CD14-positive monocyte (primary cell): Measurements from ENCODE around the gene NOSIP. TPM values are rescaled to one million over a fixed set of nuclear protein-coding genes. Genes with fewer than 3 reads are reported as not detected.
A peak's percentile ranks its signal among the peaks of the same experiment; 100 is the strongest.

Experiments
- DNase-seq, 3 donors: peaks; one replicate each; pipeline ENCODE4 v3.0.0-alpha.2; 2011 to 2022
- H2AFZ ChIP-seq: 2 replicates; pipeline ENCODE4 v1.6.0; 2012; ENCODE audit warnings: mild to moderate bottlenecking, low read depth, low read length, inconsistent platforms; ENCODE audit not compliant: insufficient read depth, poor library complexity, severe bottlenecking
- H3K27ac ChIP-seq, 2 donors: 1 replicate in 1 of 2; 2 replicates in 1 of 2; pipeline ENCODE4 v1.5.1; 2012 to 2013; ENCODE audit warnings: low read length in 2 of 2, control low read depth in 1 of 2, inconsistent platforms in 1 of 2, low read depth in 1 of 2, mild to moderate bottlenecking in 1 of 2
- H3K27me3 ChIP-seq, 2 donors: one replicate each; pipeline versions ENCODE4 v1.6.0 to v1.6.1; 2011 to 2013; ENCODE audit warnings: low read length in 2 of 2; ENCODE audit not compliant: control insufficient read depth in 2 of 2, insufficient read depth in 2 of 2
- H3K36me3 ChIP-seq, 2 donors: replicated peaks in 1 of 2; 1 replicate in 1 of 2; 2 replicates in 1 of 2; pipeline versions ENCODE4 v1.5.1 to v1.6.1; 2012 to 2013; ENCODE audit warnings: low read length in 2 of 2, control low read depth in 1 of 2, inconsistent platforms in 1 of 2, mild to moderate bottlenecking in 1 of 2; ENCODE audit not compliant: insufficient read depth in 2 of 2, control insufficient read depth in 1 of 2
- H3K4me1 ChIP-seq, 2 donors: 1 replicate in 1 of 2; 2 replicates in 1 of 2; pipeline versions ENCODE4 v1.5.1 to v1.6.1; 2012 to 2013; ENCODE audit warnings: low read length in 2 of 2, control low read depth in 1 of 2, inconsistent platforms in 1 of 2, mild to moderate bottlenecking in 1 of 2, moderate library complexity in 1 of 2; ENCODE audit not compliant: insufficient read depth in 2 of 2, control insufficient read depth in 1 of 2
- H3K4me2 ChIP-seq: replicated peaks from 2 replicates; pipeline ENCODE3; 2012; ENCODE audit warnings: low read length, moderate library complexity, mild to moderate bottlenecking; ENCODE audit not compliant: poor library complexity, severe bottlenecking; ENCODE audit errors: extremely low read depth
- H3K4me3 ChIP-seq, 3 experiments: fragments of 200-600 bp in 1 of 3; sonication (generic) in 1 of 3; replicated peaks in 1 of 3; 1 replicate in 2 of 3; 2 replicates in 1 of 3; pipeline ENCODE4 v1.5.1; 2011 to 2013; ENCODE audit warnings: low read length in 3 of 3, mild to moderate bottlenecking in 3 of 3, control low read depth in 2 of 3, low read depth in 2 of 3, inconsistent platforms in 1 of 3, moderate library complexity in 1 of 3
- H3K79me2 ChIP-seq: 2 replicates; pipeline ENCODE4 v1.6.0; 2012; ENCODE audit warnings: mild to moderate bottlenecking, control low read depth, inconsistent platforms, low read length, moderate library complexity; ENCODE audit not compliant: insufficient read depth
- H3K9ac ChIP-seq: 2 replicates; pipeline ENCODE4 v1.6.0; 2017; ENCODE audit warnings: low read length, mild to moderate bottlenecking; ENCODE audit not compliant: insufficient read depth, poor library complexity, severe bottlenecking
- H3K9me3 ChIP-seq, 2 donors: replicated peaks in 1 of 2; 1 replicate in 1 of 2; 2 replicates in 1 of 2; pipeline versions ENCODE4 v1.5.1 to v1.6.1; 2012 to 2013; ENCODE audit warnings: low read length in 2 of 2, control low read depth in 1 of 2; ENCODE audit not compliant: control insufficient read depth in 1 of 2, insufficient read depth in 1 of 2
- H4K20me1 ChIP-seq: 2 replicates; pipeline ENCODE4 v1.6.0; 2012; ENCODE audit warnings: mild to moderate bottlenecking, low read length, control low read depth, moderate library complexity; ENCODE audit not compliant: insufficient read depth
- H3K27ac Mint-ChIP-seq, 7 donors: one replicate each; pipeline ENCODE4 v1.8.0; 2020; ENCODE audit warnings: mild to moderate bottlenecking in 7 of 7, mixed read lengths in 7 of 7, moderate library complexity in 6 of 7, inconsistent platforms in 2 of 7
- H3K27me3 Mint-ChIP-seq, 3 donors: one replicate each; pipeline ENCODE4 v1.8.0; 2021 to 2022; ENCODE audit warnings: low read depth in 3 of 3, mild to moderate bottlenecking in 3 of 3, mixed read lengths in 3 of 3, moderate library complexity in 3 of 3, inconsistent platforms in 1 of 3
- H3K36me3 Mint-ChIP-seq, 2 donors: one replicate each; pipeline ENCODE4 v1.8.0; 2020; ENCODE audit warnings: mixed read lengths in 2 of 2, inconsistent platforms in 1 of 2, mild to moderate bottlenecking in 1 of 2
- H3K4me1 Mint-ChIP-seq: one replicate; pipeline ENCODE4 v1.8.0; 2020; ENCODE audit warnings: mild to moderate bottlenecking, mixed read lengths
- H3K4me3 Mint-ChIP-seq, 2 donors: one replicate each; pipeline ENCODE4 v1.8.0; 2020; ENCODE audit warnings: mild to moderate bottlenecking in 2 of 2, mixed read lengths in 2 of 2, moderate library complexity in 1 of 2
- H3K9me3 Mint-ChIP-seq, 7 donors: one replicate each; pipeline ENCODE4 v1.8.0; 2020 to 2022; ENCODE audit warnings: mixed read lengths in 7 of 7, mild to moderate bottlenecking in 6 of 7, moderate library complexity in 6 of 7, inconsistent platforms in 2 of 7
- WGBS: methylation state at CpG from one replicate; pipeline ENCODE4 v1.1.5; 2013; ENCODE audit warnings: missing lambda C conversion rate; ENCODE audit not compliant: insufficient coverage; 5-methylcytosine and 5-hydroxymethylcytosine counted together
- intact Hi-C, 2 donors: fragments of 100-400 bp; cut with micrococcal nuclease; formaldehyde crosslinking; loops; one replicate each; pipeline versions ENCODE4 v1.15.0 to v1.15.1; 2023
- polyA plus RNA-seq, 3 donors: library from polyadenylated mRNA; depleted of rRNA in 1 of 3; unstranded in 2 of 3; stranded (reverse) in 1 of 3; fragments of 300-500 nt in 2 of 3; fragments of >200 nt in 1 of 3; fragmentation: Illumina TruSeq in 2 of 3; gene quantifications; 1 replicate in 2 of 3; 2 replicates in 1 of 3; pipeline ENCODE4 v1.2.3, GENCODE V29; 2012 to 2021
- TF ChIP-seq, protein P1 (sequence below): fragments of 200-600 bp; IDR thresholded peaks from one replicate; pipeline ENCODE4 v1.8.0; 2022; ENCODE audit warnings: antibody characterized with exemption, mild to moderate bottlenecking

The NOSIP gene
- polyA plus RNA-seq, 3 donors, result 63.4 to 120 (median 96.4) TPM

DNA sequence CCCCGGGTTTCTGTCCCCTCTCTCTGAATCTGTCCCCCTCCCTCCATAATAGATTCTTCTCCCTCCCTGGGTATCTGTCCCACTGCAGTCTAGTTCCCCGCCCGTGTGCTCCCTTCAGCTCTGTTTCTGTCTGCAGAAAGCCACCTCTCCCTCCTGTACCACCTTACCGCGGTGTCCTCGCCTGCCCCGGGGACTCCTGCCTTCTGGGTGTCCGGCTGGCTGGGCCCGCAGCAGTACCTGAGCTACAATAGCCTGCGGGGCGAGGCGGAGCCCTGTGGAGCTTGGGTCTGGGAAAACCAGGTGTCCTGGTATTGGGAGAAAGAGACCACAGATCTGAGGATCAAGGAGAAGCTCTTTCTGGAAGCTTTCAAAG lies 66.6 kb downstream of the NOSIP start:
- Histone ChIP-seq H3K4me1 (peaks cover 70 to 79% of the 10 kb centered on the region in 2 donors), H3K27me3 (no peaks in the 10 kb centered on the region), H3K27ac (peak overlapping the region; percentile 82 to 87), H3K79me2 (peaks cover 51% of the 10 kb centered on the region), H3K9me3 (no peaks in the 10 kb centered on the region), H3K4me2 (peak overlapping the region; percentile 94), H3K4me3 (peak overlapping the region; percentile 84 to 99 (median 90)), H2AFZ (peak overlapping the region; percentile 73), H3K36me3 (peaks cover 11% of the 10 kb centered on the region in 2 donors), H4K20me1 (peaks cover 33% of the 10 kb centered on the region), H3K9ac (peak overlapping the region; percentile 81)
- Mint-ChIP-seq H3K27me3 (peaks cover 4 to 6% (median 5%) of the 10 kb centered on the region in 3 donors), H3K27ac (peak overlapping the region in 5 of 7 donors; percentile 62 to 84 (median 76)), H3K4me3 (peak overlapping the region; percentile 83 to 95), H3K4me1 (peaks cover 75% of the 10 kb centered on the region), H3K36me3 (peaks cover 18 to 34% of the 10 kb centered on the region in 2 donors), H3K9me3 (peaks cover 0 to 2% (median 0%) of the 10 kb centered on the region in 7 donors)
- 80% methylated on average over 6 of the region's 12 CpGs for WGBS
- TF ChIP-seq, protein P1, sequence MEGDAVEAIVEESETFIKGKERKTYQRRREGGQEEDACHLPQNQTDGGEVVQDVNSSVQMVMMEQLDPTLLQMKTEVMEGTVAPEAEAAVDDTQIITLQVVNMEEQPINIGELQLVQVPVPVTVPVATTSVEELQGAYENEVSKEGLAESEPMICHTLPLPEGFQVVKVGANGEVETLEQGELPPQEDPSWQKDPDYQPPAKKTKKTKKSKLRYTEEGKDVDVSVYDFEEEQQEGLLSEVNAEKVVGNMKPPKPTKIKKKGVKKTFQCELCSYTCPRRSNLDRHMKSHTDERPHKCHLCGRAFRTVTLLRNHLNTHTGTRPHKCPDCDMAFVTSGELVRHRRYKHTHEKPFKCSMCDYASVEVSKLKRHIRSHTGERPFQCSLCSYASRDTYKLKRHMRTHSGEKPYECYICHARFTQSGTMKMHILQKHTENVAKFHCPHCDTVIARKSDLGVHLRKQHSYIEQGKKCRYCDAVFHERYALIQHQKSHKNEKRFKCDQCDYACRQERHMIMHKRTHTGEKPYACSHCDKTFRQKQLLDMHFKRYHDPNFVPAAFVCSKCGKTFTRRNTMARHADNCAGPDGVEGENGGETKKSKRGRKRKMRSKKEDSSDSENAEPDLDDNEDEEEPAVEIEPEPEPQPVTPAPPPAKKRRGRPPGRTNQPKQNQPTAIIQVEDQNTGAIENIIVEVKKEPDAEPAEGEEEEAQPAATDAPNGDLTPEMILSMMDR, result no peak
- no peak for DNase-seq
- intact Hi-C loops, result loop anchor here in 1 of 2 donors (2.0 kb wide), 1 partner anchor 13 kb away; no protein-coding TSS in a partner anchor

- H2AFZ ChIP-seq, result peak overlapping the region; percentile 73
Measured at GRCh38 chr19:49512970-49513745, 67.2 kb downstream of the NOSIP start.

More at GRCh38 chr19:49512970-49513745, 67.2 kb downstream of the NOSIP start:
- Histone ChIP-seq H3K4me2 (peak overlapping the region; percentile 94), H3K4me3 (peak overlapping the region; percentile 84 to 99 (median 90)), H3K4me1 (peaks cover 70 to 75% of the 10 kb centered on the region in 2 donors), H3K27me3 (no peaks in the 10 kb centered on the region), H3K79me2 (peaks cover 45% of the 10 kb centered on the region), H4K20me1 (peaks cover 27% of the 10 kb centered on the region), H3K9ac (peak overlapping the region; percentile 81), H3K27ac (peak overlapping the region; percentile 71 to 87), H3K36me3 (peaks cover 5 to 9% of the 10 kb centered on the region in 2 donors), H3K9me3 (no peaks in the 10 kb centered on the region)
- peak overlapping the region; percentile 70 to 96 (median 95) for H3K27ac Mint-ChIP-seq
- peaks cover 0 to 2% (median 0%) of the 10 kb centered on the region in 7 donors for H3K9me3 Mint-ChIP-seq
- H3K4me1 Mint-ChIP-seq, result peaks cover 74% of the 10 kb centered on the region
- under 1% methylated on average over 43 of the region's 50 CpGs for WGBS
- TF ChIP-seq, protein P1, result no peak
- intact Hi-C loops, result loop anchor here in 1 of 2 donors (2.0 kb wide), 1 partner anchor 14 kb away; no protein-coding TSS in a partner anchor
- peaks cover 4 to 8% (median 6%) of the 10 kb centered on the region in 3 donors for H3K27me3 Mint-ChIP-seq
- no peak for DNase-seq
- peaks cover 16 to 29% of the 10 kb centered on the region in 2 donors for H3K36me3 Mint-ChIP-seq
- H3K4me3 Mint-ChIP-seq, result peak overlapping the region; percentile 96 to 98
